Measurements from ENCODE around the gene SASH3.

- no peak for TF ChIP-seq REST (IDR thresholded peaks at IDR 0.05; ENCODE audit: low read depth)
- TF ChIP-seq CEBPB (IDR thresholded peaks at IDR 0.05), result no peak
- TF ChIP-seq RAD21 (IDR thresholded peaks at IDR 0.05; ENCODE audit: low read depth), result no peak
- TF ChIP-seq FOXM1 (IDR thresholded peaks at IDR 0.05; ENCODE audit: borderline replicate concordance, low read depth), result no peak
- no peak for TF ChIP-seq USF1 (IDR thresholded peaks at IDR 0.05)
- no peak for TF ChIP-seq EP300 (IDR thresholded peaks at IDR 0.05; ENCODE audit: borderline replicate concordance)
- no peak for TF ChIP-seq NFIC (IDR thresholded peaks at IDR 0.05)
- TF ChIP-seq TEAD4 (IDR thresholded peaks at IDR 0.05), result no peak
- TF ChIP-seq YY1 (IDR thresholded peaks at IDR 0.05; ENCODE audit: low read depth), result no peak
- no peak for TF ChIP-seq TAF1 (IDR thresholded peaks at IDR 0.05; ENCODE audit: low read depth)
- no peak for TF ChIP-seq MAX (IDR thresholded peaks at IDR 0.05)
- TF ChIP-seq CREB1 (IDR thresholded peaks at IDR 0.05; ENCODE audit: low read depth), result no peak
- no peak for TF ChIP-seq ZBTB7A (IDR thresholded peaks at IDR 0.05; ENCODE audit: low read depth)
- TF ChIP-seq EGR1 (IDR thresholded peaks at IDR 0.05), result no peak
Measured at GRCh38 chrX:129798456-129798855, 18.7 kb downstream of the SASH3 start.
